DMS53 treated with DMSO at 0.1 percent for 48 hours (cell line): ENCODE data around the gene TMEM201.

Experiments
- DNase-seq: peaks from one replicate; lab custom pipeline; 2025; ENCODE audit not compliant: unreplicated experiment; lab: John Stamatoyannopoulos, UW

Gene TMEM201

DNA sequence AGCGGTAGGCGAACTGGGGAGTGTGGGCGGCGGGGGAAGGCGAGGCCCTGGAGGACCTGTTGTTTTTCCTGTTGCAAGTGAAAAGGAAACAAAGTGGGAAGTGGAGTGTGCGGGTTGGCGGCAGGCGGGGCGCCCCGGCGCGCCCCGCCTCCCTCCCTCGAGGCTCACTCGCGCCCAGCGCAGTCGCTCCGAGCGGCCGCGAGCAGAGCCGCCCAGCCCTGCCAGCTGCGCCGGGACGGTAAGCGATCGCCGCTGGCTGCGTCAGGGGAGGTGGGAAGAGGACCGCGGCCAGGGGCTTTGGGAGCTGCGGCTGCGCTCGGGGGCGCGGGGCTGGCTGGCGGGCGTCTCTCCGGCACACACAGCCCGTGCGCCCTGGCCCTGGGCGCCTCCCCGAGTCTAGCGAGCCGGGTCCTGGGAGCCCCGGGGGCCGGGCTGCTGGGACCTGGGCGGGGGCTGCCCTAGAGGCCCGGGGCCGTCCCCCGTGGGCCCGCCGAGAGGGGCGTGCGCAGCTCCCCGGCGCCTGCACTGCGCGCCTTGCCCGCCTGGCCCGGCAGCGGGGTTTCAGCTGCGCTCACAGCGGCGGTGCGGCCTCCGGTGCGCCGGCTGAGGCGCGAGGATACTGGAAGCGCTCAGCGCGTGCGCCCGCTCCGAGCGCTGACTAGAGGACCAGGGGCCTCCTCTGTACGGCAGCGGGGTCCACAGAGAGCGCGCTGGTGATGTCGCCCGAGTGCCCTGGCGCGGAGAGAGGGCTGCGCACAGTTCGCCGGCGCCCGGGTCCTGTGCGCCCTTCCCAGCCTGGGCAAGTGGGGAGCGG is 63.1 kb downstream of the TMEM201 start, which contains the start of gene PIK3CD:
PIK3CD (plus strand) TSS at position 167 of the 814 bp plus-strand sequence. CDS start 58,725 bp downstream, outside the sequence.
- DNase-seq: no peak

GRCh38 chr1:9652379-9653209 is 63.9 kb downstream of the TMEM201 start:
- no peak for DNase-seq

DNA sequence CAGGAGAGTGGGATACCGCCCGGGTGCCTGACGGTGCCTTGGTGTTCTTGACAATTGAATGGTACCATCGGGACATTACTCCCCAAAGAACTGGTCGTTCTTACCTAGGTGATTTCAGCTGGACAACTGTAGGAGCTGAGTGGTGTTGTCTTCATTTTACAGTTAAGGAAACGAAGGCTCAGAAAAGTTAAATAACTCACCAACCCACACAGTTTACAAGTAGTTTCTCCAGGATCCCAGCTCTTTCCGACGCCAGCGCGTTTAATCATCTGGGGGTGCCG is 64.4 kb downstream of the TMEM201 start:
- DNase-seq: no peak

DNA sequence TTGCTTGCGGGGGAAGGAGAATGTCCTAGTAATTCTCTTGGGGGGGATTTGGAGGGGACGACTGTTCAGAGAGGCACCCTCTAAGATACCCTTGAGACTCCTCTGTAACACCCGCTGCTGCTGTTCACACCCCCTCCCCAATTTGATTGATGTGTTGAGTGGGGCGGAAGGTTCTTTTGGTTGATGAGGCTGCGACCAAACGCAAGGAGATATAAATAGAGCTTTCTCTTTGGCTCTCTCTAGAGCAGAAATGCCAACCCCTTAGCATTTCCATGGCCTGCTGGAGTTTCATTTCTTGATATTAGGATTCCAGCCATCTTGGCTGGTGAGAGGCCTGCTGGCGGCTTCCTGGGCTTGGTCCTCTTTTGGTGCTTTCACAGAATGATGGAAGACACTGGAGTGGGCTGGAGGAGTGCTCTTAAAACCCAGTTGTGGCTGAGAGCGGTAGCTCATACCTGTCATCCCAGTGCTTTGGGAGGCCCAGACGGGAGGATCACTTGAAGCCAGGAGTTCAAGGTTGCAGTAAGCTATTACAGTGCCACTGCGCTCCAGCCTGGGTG is 64.9 kb downstream of the TMEM201 start:
- no peak for DNase-seq

DNA sequence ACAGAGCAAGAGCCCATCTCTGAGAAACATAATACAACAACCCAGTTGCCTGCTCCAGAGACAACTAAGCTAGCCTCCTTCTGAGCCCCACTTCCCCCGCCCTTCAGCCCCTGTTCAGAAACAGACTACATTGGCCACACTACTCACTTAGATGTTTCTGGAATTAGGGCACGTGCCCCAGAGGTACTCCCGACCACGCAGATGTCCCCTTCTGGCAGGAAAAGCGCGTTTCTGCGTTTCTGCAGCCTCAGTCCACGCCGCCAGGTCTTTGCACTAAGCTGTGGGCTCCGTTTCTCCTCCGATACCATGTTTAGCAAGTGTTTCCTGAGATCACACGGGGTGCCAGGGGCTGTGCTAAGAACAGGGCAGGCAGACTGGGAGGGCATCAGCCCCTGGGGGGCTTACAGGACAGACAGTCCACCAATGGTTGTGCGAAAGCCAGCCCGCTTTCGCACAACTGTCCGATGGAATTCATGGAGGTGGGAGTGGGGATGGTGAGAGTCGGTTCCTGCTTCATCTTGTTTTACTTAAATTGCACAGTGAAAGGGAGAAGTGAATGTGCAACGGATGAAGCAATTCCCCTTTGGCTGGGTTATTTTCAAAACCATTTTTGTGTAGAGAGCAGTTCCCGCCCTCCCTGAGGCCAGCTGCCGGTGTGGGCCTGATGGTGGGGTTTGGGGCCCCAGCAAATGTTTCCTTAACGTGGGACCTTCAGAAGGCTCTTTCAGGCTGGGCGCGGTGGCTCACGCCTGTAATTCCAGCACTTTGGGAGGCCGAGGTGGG is 65.5 kb downstream of the TMEM201 start:
- no peak for DNase-seq

DNA sequence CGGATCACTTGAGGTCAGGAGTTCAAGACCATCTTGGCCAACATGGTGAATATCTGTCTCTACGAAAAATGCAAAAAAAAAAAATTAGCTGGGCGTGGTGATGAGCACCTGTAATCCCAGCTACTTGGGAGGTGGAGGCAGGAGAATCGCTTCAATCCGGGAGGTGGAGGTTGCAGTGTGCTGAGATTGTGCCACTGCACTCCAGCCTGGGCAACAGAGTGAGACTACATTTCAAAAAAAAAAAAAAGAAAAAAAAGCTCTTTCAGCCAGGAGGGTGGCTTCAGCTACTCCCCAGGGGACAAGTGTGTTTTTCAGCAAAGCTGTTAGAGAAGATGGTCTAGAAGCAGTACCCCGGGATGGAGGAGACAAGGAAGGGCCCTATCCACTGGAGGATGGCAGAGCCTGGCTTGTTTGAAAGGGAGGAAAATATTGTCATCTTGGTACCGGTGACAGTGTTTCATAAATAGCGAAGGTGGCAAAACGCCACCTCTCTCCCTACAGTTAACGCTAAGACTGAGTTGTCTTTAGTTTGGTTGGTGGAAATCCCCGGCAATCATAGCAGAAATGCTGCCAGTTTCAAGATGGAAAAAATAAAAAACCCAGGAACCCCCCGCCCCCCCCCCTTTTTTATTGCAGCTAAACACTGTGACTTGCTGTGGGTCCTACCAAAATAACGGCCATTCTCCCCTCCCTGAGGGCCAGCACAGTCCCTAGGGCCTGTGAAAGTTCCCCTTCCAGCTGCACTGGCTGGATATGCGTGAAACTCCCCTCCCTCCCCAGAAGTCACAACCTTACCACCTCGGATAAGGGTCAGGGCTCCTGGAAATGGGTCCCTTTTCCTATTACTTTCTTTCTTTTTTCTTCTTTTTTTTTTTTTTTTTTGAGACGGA is 66.4 kb downstream of the TMEM201 start:
- DNase-seq: no peak

- no peak for DNase-seq
Measured at GRCh38 chr1:9655836-9656235, 67.1 kb downstream of the TMEM201 start.

DNA sequence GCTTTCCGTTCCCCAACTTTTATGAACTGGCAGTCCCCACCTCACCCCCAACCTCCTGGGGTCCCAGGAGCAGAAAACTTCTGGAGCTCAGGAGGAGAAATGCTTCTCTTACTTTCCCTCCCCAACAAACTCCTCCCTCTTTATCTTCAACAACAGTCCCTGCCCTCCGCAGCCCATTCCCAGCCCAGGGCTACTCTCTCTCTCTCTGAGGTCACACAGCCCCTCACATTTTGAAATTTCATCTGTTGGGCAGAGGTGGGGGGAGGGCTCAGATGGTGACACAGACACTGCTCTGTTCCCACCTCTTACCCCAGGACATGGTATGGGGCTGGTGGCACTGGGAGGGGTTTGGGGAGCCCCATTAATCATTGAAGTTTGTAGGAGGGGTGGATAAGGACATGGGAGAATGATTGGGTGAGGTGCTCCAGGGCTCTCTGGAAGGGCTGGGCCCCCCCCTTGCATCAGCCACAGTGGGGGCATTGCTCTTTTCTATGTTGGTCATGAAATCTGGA is 68.9 kb downstream of the TMEM201 start:
- no peak for DNase-seq

GRCh38 chr1:9658199-9658598 is 69.5 kb downstream of the TMEM201 start:
- no peak for DNase-seq

DNA sequence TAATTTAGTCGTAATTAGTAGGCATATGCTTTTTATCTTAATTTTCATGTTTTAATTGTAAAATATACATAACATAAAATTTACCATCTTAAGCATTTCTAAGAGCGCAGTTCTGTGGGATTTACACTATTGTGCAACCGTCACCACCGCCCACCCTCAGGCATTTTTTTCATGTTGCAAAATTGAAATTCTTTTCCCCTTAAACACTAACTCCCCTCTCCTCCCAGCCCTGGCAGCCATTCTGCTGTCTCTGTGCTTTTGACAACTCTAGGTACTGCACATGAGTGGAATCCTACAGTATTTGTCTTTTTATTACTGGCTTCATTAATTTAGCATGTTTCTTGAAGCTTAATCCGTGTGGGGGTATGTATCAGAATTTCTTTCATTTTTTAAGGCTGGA is 70.6 kb downstream of the TMEM201 start:
- no peak for DNase-seq

DNA sequence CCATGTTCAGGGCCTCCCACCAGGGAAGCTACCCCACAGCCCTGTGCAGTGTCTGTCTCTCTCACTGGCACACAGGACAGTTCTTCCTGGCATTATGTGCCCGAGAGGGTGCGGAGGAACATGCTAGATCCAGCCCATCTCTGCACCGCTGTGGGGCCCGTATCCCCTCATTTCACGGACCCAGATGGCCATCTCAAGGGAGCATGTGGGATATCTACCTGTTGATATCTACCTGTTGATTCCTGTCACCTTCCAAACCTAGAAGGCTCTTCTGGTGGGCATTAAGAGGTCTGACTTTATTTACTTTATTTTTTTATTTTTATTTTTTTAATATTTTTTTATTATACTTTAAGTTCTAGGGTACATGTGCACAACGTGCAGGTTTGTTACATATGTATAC is 74.5 kb downstream of the TMEM201 start:
- no peak for DNase-seq
